Ovary (tissue), 9 donors: ENCODE data around the gene UQCRH. TPM values are rescaled to one million over a fixed set of nuclear protein-coding genes. Genes with fewer than 3 reads are reported as not detected.
"Not testable (repeated sequence)": the region's sequence is repeated elsewhere in the genome, so short reads cannot be mapped to it uniquely, and the experiment has no call there.

Experiments used
- DNase-seq, 5 donors: peaks; one replicate each; pipeline ENCODE4 v3.0.0-alpha.2; 2019 to 2020
- H3K27ac ChIP-seq, 2 donors: fragments of 200-600 bp; one replicate each; pipeline versions ENCODE4 v1.5.1 to v1.8.0; 2019 to 2022
- H3K27me3 ChIP-seq: fragments of 200-600 bp; one replicate; pipeline ENCODE4 v1.8.0; 2022
- H3K36me3 ChIP-seq: fragments of 200-600 bp; sonication (generic); one replicate; pipeline ENCODE4 v1.5.1; 2019
- H3K4me1 ChIP-seq: one replicate; pipeline ENCODE4 v1.8.1; 2013; ENCODE audit warnings: mild to moderate bottlenecking, moderate library complexity; ENCODE audit not compliant: insufficient read depth
- H3K4me3 ChIP-seq: fragments of 200-600 bp; sonication (generic); one replicate; pipeline ENCODE4 v1.5.1; 2017
- H3K9me3 ChIP-seq, 2 donors: fragments of 200-600 bp in 1 of 2; sonication (generic) in 1 of 2; one replicate each; pipeline versions ENCODE4 v1.5.1 to v1.8.1; 2013 to 2019; ENCODE audit warnings: mild to moderate bottlenecking in 1 of 2, moderate library complexity in 1 of 2
- EP300 ChIP-seq: sonication (generic); formaldehyde crosslinking; IDR thresholded peaks from one replicate; pipeline ENCODE4 v1.6.1; 2017; ENCODE audit warnings: antibody characterized with exemption
- POLR2A ChIP-seq: fragments of 450-650 bp; IDR thresholded peaks from one replicate; pipeline ENCODE4 v1.6.1; 2017; ENCODE audit warnings: antibody characterized with exemption, mild to moderate bottlenecking, moderate library complexity
- WGBS, 3 donors: extraction: QIAGEN DNeasy Blood & Tissue Kit in 1 of 3; methylation state at CpG; one replicate each; pipeline versions ENCODE4 v1.1.5 to v1.1.7; 2013 to 2017; 5-methylcytosine and 5-hydroxymethylcytosine counted together
- intact Hi-C, 4 donors: fragments of 100-400 bp; cut with DNase I; formaldehyde crosslinking; loops; one replicate each; pipeline versions ENCODE4 v1.11.0 to v1.15.1; 2022 to 2023
- polyA plus RNA-seq, 2 donors: library from polyadenylated mRNA; stranded (reverse); fragments of 200-250 nt in 1 of 2; fragments of 350-450 nt in 1 of 2; fragmentation: Illumina TruSeq in 1 of 2; extraction: RNeasy Lipid Tissue Mini Kit (QIAGEN cat#74804) in 1 of 2; gene quantifications; one replicate each; pipeline ENCODE4 v1.2.3, GENCODE V29; 2013 to 2014
- total RNA-seq, 7 donors: library from RNA; depleted of rRNA in 2 of 7; stranded (reverse); fragments of >200 nt in 2 of 7; fragmentation: NEBNext Ultra II Directional in 3 of 7; extraction: Animal tissue kit (Norgen Biotek cat#: 25700) in 3 of 7; gene quantifications; one replicate each; pipeline versions ENCODE4 v1.1.0 to v1.2.4, GENCODE V29; 2016 to 2023
- TF ChIP-seq, protein P1 (sequence below), 3 donors: fragments of 450-650 bp in 2 of 3; fragments of 200-600 bp in 1 of 3; IDR thresholded peaks; one replicate each; pipeline versions ENCODE4 v1.5.1 to v1.8.0; 2016 to 2022; ENCODE audit warnings: antibody characterized with exemption in 3 of 3, mild to moderate bottlenecking in 1 of 3
- donor health status: DM: no; HTN: no; CAD: no; lungs with moderate emphysema.
- donor health status: DM: no; HTN: no; CAD: no.
- donor health status: Bipolar disorder and iron deficiency.
- donor health status: DM: yes; HTN: yes; CAD: no.
- donor health status: DM: no; HTN: no; CAD: no.
- donor health status: DM: yes; HTN: yes; CAD: no.

Gene UQCRH
- total and polyA plus RNA-seq, 9 donors, result 140 to 453 (median 217) TPM

GRCh38 chr1:46343705-46344104, 40.2 kb downstream of the UQCRH start:
- Histone ChIP-seq H3K4me1 (peaks cover 3% of the 10 kb centered on the region), H3K4me3 (no peak overlapping the region), H3K9me3 (no peaks in the 10 kb centered on the region), H3K27ac (no peak overlapping the region), H3K27me3 (no peaks in the 10 kb centered on the region), H3K36me3 (no peaks in the 10 kb centered on the region)
- DNase-seq, result no peak
- intact Hi-C loops, result loop anchor here in 1 of 4 donors (5.0 kb wide), 1 partner anchor 41 kb away; the partner anchor contains the start of genes LRRC41 and UQCRH
- TF ChIP-seq EP300, result no peak
- WGBS, 3 donors, result 67 to 82% (median 69%) methylated on average over 4 of the region's 4 CpGs

DNA sequence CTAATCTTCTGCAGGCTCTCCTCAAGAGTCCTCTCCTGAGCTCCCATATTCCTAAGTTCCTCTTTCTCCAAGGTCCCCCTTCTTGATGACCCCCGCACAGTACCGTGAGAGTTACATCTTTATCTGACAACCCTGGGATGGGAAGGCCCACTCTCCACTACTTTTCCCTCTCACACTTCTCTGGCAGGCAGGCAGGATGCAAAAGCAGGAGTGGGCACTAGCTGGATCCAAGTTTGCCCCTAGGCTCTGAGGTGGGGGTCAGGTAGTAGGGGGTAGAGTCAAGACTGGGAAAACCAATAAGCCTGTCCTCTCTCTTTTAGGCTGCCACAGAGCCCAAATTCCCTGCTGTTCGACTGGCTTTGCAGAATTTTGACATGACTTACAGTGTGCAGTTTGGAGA, 41.0 kb downstream of the UQCRH start:
- H3K4me1 ChIP-seq, result peaks cover 3% of the 10 kb centered on the region
- DNase-seq, result no peak
- H3K27ac ChIP-seq, result no peak overlapping the region
- no peaks in the 10 kb centered on the region for H3K9me3 ChIP-seq
- H3K4me3 ChIP-seq, result no peak overlapping the region
- H3K36me3 ChIP-seq, result no peaks in the 10 kb centered on the region
- TF ChIP-seq, protein P1, sequence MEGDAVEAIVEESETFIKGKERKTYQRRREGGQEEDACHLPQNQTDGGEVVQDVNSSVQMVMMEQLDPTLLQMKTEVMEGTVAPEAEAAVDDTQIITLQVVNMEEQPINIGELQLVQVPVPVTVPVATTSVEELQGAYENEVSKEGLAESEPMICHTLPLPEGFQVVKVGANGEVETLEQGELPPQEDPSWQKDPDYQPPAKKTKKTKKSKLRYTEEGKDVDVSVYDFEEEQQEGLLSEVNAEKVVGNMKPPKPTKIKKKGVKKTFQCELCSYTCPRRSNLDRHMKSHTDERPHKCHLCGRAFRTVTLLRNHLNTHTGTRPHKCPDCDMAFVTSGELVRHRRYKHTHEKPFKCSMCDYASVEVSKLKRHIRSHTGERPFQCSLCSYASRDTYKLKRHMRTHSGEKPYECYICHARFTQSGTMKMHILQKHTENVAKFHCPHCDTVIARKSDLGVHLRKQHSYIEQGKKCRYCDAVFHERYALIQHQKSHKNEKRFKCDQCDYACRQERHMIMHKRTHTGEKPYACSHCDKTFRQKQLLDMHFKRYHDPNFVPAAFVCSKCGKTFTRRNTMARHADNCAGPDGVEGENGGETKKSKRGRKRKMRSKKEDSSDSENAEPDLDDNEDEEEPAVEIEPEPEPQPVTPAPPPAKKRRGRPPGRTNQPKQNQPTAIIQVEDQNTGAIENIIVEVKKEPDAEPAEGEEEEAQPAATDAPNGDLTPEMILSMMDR (IDR thresholded peaks at IDR 0.05), result no peak
- TF ChIP-seq POLR2A, result no peak
- no peak for TF ChIP-seq EP300
- no peaks in the 10 kb centered on the region for H3K27me3 ChIP-seq
- intact Hi-C loops, result loop anchor here in 1 of 4 donors (5.0 kb wide), 1 partner anchor 42 kb away; the partner anchor contains the start of genes LRRC41 and UQCRH
- WGBS, 3 donors, result 74 to 85% (median 83%) methylated on average over 3 of the region's 3 CpGs

GRCh38 chr1:46345281-46345680, 41.8 kb downstream of the UQCRH start:
- no peaks in the 10 kb centered on the region for H3K9me3 ChIP-seq
- TF ChIP-seq POLR2A (no peak), EP300 (no peak)
- TF ChIP-seq, protein P1 (IDR thresholded peaks at IDR 0.05), result no peak
- DNase-seq, result no peak
- intact Hi-C loops, result no loop called here
- H3K36me3 ChIP-seq, result no peaks in the 10 kb centered on the region
- H3K4me1 ChIP-seq, result peaks cover 3% of the 10 kb centered on the region
- H3K4me3 ChIP-seq, result no peak overlapping the region
- no peak overlapping the region for H3K27ac ChIP-seq
- no peaks in the 10 kb centered on the region for H3K27me3 ChIP-seq

DNA sequence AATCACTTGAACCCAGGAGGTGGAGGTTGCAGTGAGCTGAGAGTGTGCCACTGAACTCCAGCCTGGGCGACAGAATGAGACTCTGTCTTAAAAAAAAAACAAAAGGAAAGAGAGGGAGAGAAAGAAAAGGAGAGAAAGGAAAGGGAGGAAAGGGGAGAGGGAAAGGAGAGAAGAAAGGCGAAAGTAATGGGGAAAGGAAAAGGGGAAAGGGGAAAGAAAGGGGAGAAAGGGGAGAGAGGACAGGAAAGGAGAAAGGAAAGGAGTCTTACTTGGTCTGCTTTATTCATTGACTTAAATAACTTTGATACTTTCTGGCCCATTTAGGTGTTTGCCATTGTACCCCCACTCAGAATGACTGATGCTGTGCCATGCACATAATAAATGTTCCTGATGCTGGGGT, 48.9 kb downstream of the UQCRH start:
- intact Hi-C loops, result no loop called here
- Histone ChIP-seq H3K27me3 (no peaks in the 10 kb centered on the region), H3K9me3 (no peaks in the 10 kb centered on the region), H3K36me3 (no peaks in the 10 kb centered on the region), H3K4me3 (no peak overlapping the region), H3K4me1 (no peaks in the 10 kb centered on the region), H3K27ac (no peak overlapping the region)
- WGBS, 3 donors, result 81 to 93% (median 86%) methylated on average over 2 of the region's 2 CpGs
- no peak for DNase-seq
- TF ChIP-seq, protein P1 (IDR thresholded peaks at IDR 0.05), result no peak
- TF ChIP-seq POLR2A, result no peak
- no peak for TF ChIP-seq EP300

- H3K36me3 ChIP-seq, H3K27me3 ChIP-seq, H3K27ac ChIP-seq, H3K4me1 ChIP-seq, H3K9me3 ChIP-seq, intact Hi-C loops, DNase-seq, H3K4me3 ChIP-seq: not testable (repeated sequence)
- WGBS, 3 donors, result 91 to 97% (median 96%) methylated on average over 5 of the region's 5 CpGs
Measured at GRCh38 chr1:46355920-46356319, 52.4 kb downstream of the UQCRH start.

DNA sequence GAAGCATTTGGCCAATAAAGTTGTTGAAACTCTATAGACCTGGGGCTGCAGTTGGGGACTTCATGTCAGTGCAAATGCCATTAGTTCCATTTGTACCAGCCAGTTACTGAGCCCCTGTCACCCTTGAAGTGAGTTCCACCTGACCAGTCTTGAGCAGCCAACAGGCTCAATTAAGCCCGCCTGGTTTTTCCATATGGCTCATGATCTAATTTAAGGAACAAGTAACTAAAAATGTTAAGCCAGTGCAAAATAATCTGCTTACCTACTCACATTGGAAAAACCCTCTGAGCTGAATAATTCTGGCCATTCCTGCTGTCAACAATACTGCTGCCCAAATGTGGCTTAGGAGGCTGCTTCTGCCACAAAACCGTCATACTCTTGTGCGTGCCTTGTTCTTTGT, 58.7 kb downstream of the UQCRH start:
- H3K9me3 ChIP-seq, result no peaks in the 10 kb centered on the region
- no peak overlapping the region for H3K4me3 ChIP-seq
- no peaks in the 10 kb centered on the region for H3K36me3 ChIP-seq
- WGBS, 3 donors, result 83 to 86% (median 84%) methylated on average over 3 of the region's 3 CpGs
- no peak for DNase-seq
- intact Hi-C loops, result no loop called here
- TF ChIP-seq POLR2A, result no peak
- TF ChIP-seq EP300, result no peak
- TF ChIP-seq, protein P1 (IDR thresholded peaks at IDR 0.05), result no peak
- H3K27me3 ChIP-seq, result no peaks in the 10 kb centered on the region
- H3K4me1 ChIP-seq, result no peaks in the 10 kb centered on the region
- no peak overlapping the region for H3K27ac ChIP-seq
